ENCODE measurements around the gene AQP12B.

DNA sequence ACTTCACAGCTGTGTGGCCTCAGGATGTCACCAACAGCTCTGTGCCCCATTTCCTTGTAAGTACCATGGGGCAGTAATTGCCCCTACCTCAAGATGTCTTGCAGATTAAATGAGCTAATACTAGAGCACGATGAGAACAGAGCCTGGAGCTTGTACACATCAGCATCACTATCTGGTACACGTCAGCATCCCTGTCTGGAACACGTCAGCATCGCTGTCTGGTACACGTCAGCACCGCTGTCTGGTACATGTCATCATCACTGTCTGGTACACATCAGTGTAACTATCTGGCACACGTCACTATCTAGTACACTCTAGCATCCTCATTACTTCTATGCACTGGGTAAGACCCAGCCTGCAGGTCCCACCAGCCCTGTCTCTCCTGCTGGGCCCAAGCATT is 46.1 kb upstream of the AQP12B start:
- TF ChIP-seq, protein P1, sequence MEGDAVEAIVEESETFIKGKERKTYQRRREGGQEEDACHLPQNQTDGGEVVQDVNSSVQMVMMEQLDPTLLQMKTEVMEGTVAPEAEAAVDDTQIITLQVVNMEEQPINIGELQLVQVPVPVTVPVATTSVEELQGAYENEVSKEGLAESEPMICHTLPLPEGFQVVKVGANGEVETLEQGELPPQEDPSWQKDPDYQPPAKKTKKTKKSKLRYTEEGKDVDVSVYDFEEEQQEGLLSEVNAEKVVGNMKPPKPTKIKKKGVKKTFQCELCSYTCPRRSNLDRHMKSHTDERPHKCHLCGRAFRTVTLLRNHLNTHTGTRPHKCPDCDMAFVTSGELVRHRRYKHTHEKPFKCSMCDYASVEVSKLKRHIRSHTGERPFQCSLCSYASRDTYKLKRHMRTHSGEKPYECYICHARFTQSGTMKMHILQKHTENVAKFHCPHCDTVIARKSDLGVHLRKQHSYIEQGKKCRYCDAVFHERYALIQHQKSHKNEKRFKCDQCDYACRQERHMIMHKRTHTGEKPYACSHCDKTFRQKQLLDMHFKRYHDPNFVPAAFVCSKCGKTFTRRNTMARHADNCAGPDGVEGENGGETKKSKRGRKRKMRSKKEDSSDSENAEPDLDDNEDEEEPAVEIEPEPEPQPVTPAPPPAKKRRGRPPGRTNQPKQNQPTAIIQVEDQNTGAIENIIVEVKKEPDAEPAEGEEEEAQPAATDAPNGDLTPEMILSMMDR (IDR thresholded peaks at IDR 0.05) = no peak
- no peak for TF ChIP-seq ZFX (IDR thresholded peaks at IDR 0.05; ENCODE audit: borderline replicate concordance)
